Endothelial cell of umbilical vein (primary cell): ENCODE data around the gene ZBTB7C. TPM values are rescaled to one million over a fixed set of nuclear protein-coding genes. Genes with fewer than 3 reads are reported as not detected.

Source experiments
- BruUV-seq: library from RNA; stranded (reverse); fragments of 400-500 nt; replicated peaks from 2 replicates; lab custom pipeline; 2021; lab: Mats Ljungman, UMichigan
- CTCF ChIA-PET: fragments of 300-600, 350-600 bp; sonication (Branson Sonifier 250); formaldehyde crosslinking; loops from one replicate; lab custom pipeline; 2021; ENCODE audit warnings: antibody characterized with exemption, inconsistent platforms; lab: Charles Lee
- POLR2A ChIA-PET: fragments of 300-600, 350-600 bp; sonication (Branson Sonifier 250); formaldehyde crosslinking; loops from one replicate; lab custom pipeline; 2021; ENCODE audit warnings: antibody characterized with exemption, inconsistent platforms; lab: Charles Lee
- DNase-seq: peaks from one replicate; pipeline ENCODE4 v3.0.0-alpha.2; 2011; ENCODE audit warnings: low read depth, low spot score
- FAIRE-seq: peaks from 2 replicates; lab custom pipeline; 2011; peaks lifted over from hg19 to GRCh38; lab: Jason Lieb, UNC
- H2AFZ ChIP-seq: 2 replicates; pipeline ENCODE4 v1.6.0; 2012; ENCODE audit warnings: low read depth, low read length, control low read depth, inconsistent platforms
- H3K27ac ChIP-seq: 2 replicates; pipeline ENCODE4 v1.5.1; 2011; ENCODE audit warnings: low read depth, mild to moderate bottlenecking, control low read depth, low read length, moderate library complexity; ENCODE audit not compliant: insufficient read depth
- H3K27me3 ChIP-seq, 2 experiments: 2 replicates each; pipeline versions ENCODE4 v1.6.0 to v1.6.1; 2011; ENCODE audit warnings: low read length in 2 of 2, mixed read lengths in 1 of 2; ENCODE audit not compliant: control insufficient read depth in 2 of 2, insufficient read depth in 2 of 2
- H3K36me3 ChIP-seq, 2 experiments: 2 replicates in 1 of 2; 3 replicates in 1 of 2; pipeline ENCODE4 v1.5.1; 2011; ENCODE audit warnings: low read length in 2 of 2, mild to moderate bottlenecking in 1 of 2, moderate library complexity in 1 of 2; ENCODE audit not compliant: control insufficient read depth in 2 of 2, insufficient read depth in 2 of 2; ENCODE audit errors: extremely low read depth in 1 of 2
- H3K4me1 ChIP-seq: 3 replicates; pipeline ENCODE4 v1.5.1; 2011; ENCODE audit warnings: mild to moderate bottlenecking, low read length; ENCODE audit not compliant: control insufficient read depth, insufficient read depth; ENCODE audit errors: extremely low read depth
- H3K4me2 ChIP-seq: 2 replicates; pipeline ENCODE4 v1.6.1; 2011; ENCODE audit warnings: low read length, control low read depth, mixed read lengths; ENCODE audit not compliant: insufficient read depth
- H3K4me3 ChIP-seq, 3 experiments: fragments of 200-600 bp in 1 of 3; sonication (generic), shearing (Covaris generic) in 1 of 3; replicated peaks in 1 of 3; 2 replicates each; pipeline ENCODE4 v1.5.1; 2011 to 2016; ENCODE audit warnings: control low read depth in 3 of 3, low read length in 3 of 3, mild to moderate bottlenecking in 2 of 3, inconsistent platforms in 1 of 3, low read depth in 1 of 3, moderate library complexity in 1 of 3; ENCODE audit not compliant: insufficient read depth in 1 of 3
- H3K79me2 ChIP-seq: 2 replicates; pipeline ENCODE4 v1.6.0; 2012; ENCODE audit warnings: low read length, inconsistent platforms; ENCODE audit not compliant: control insufficient read depth, insufficient read depth
- H3K9ac ChIP-seq: replicated peaks from 2 replicates; pipeline ENCODE3; 2011; ENCODE audit warnings: low read length, control low read depth; ENCODE audit not compliant: insufficient read depth; ENCODE audit errors: extremely low read depth
- H3K9me1 ChIP-seq: replicated peaks from 3 replicates; pipeline ENCODE4 v1.6.0; 2011; ENCODE audit warnings: mild to moderate bottlenecking, low read length; ENCODE audit not compliant: control insufficient read depth, insufficient read depth; ENCODE audit errors: extremely low read depth
- H3K9me3 ChIP-seq: replicated peaks from 2 replicates; pipeline ENCODE4 v1.5.1; 2012; ENCODE audit warnings: low read length, inconsistent platforms; ENCODE audit not compliant: control insufficient read depth, insufficient read depth
- H4K20me1 ChIP-seq: replicated peaks from 2 replicates; pipeline ENCODE3; 2011; ENCODE audit warnings: mild to moderate bottlenecking, low read length; ENCODE audit not compliant: control insufficient read depth, insufficient read depth; ENCODE audit errors: extremely low read depth
- CTCF ChIP-seq, 2 donors: IDR thresholded peaks; 1 replicate in 1 of 2; 2 replicates in 1 of 2; pipeline ENCODE4 v1.5.1; 2011; ENCODE audit warnings: low read length in 2 of 2, mild to moderate bottlenecking in 2 of 2, moderate library complexity in 2 of 2, control low read depth in 1 of 2, inconsistent platforms in 1 of 2, low read depth in 1 of 2; ENCODE audit not compliant: insufficient read depth in 1 of 2; ENCODE audit errors: extremely low read depth in 1 of 2
- EZH2 ChIP-seq: IDR thresholded peaks from 2 replicates; pipeline ENCODE4 v1.6.1; 2012; ENCODE audit warnings: borderline replicate concordance, low read depth, mild to moderate bottlenecking, moderate library complexity, low read length, inconsistent platforms; ENCODE audit not compliant: severe bottlenecking
- FOS ChIP-seq: IDR thresholded peaks from 2 replicates; pipeline ENCODE4 v1.6.1; 2011; ENCODE audit warnings: mild to moderate bottlenecking, low read length, moderate library complexity, borderline replicate concordance; ENCODE audit not compliant: insufficient read depth
- GATA2 ChIP-seq: IDR thresholded peaks from 2 replicates; pipeline ENCODE4 v1.7.0; 2011; ENCODE audit warnings: low read depth, mild to moderate bottlenecking, moderate library complexity, mixed read lengths, low read length; ENCODE audit not compliant: insufficient read length, insufficient read depth
- JUN ChIP-seq: IDR thresholded peaks from 2 replicates; pipeline ENCODE4 v1.6.1; 2011; ENCODE audit warnings: borderline replicate concordance, low read depth; ENCODE audit not compliant: insufficient read length, insufficient read depth
- MAX ChIP-seq: IDR thresholded peaks from 2 replicates; pipeline ENCODE4 v1.6.1; 2011; ENCODE audit not compliant: insufficient read depth, insufficient read length
- MYC ChIP-seq: IDR thresholded peaks from one replicate; pipeline ENCODE4 v1.6.1; 2011; ENCODE audit warnings: mild to moderate bottlenecking, low read depth, low read length
- POLR2A ChIP-seq: IDR thresholded peaks from 2 replicates; pipeline ENCODE4 v1.6.1; 2012; ENCODE audit warnings: low read depth, mild to moderate bottlenecking, control low read depth, low read length
- POLR2AphosphoS5 ChIP-seq: IDR thresholded peaks from 2 replicates; pipeline ENCODE4 v1.6.1; 2012; ENCODE audit warnings: low read depth, mild to moderate bottlenecking, control low read depth, low read length, moderate library complexity; ENCODE audit not compliant: insufficient read depth
- dilution Hi-C: fragments of 300-500 bp; cut with MboI; formaldehyde crosslinking; loops from one replicate; pipeline ENCODE4 v1.15.0; 2019; ENCODE audit warnings: low sequenced_read_pairs; ENCODE audit not compliant: extremely low pct_ligation_motif_present
- intact Hi-C: fragments of 100-400 bp; cut with micrococcal nuclease; formaldehyde crosslinking; loops from one replicate; pipeline ENCODE4 v1.10.0; 2022
- polyA plus RNA-seq, 4 experiments: library from polyadenylated mRNA; depleted of rRNA in 3 of 4; stranded (reverse) in 3 of 4; unstranded in 1 of 4; fragments of >200 nt; gene quantifications; 2 replicates each; pipeline versions ENCODE4 v1.2.1 to v1.2.3, GENCODE V29; 2011 to 2012; ENCODE audit warnings: missing spikeins in 1 of 4
- total RNA-seq: library from RNA; stranded (reverse); gene quantifications from 2 replicates; pipeline ENCODE4 v1.2.3, GENCODE V29; 2021

The ZBTB7C gene
- total and polyA plus RNA-seq, 2 donors (not counting 3 experiments of a cell fraction or from before 2014, with no cell fraction given), result not detected

- H3K36me3 ChIP-seq, result no peaks in the 10 kb centered on the region
- no peaks in the 10 kb centered on the region for H3K9me3 ChIP-seq
- no peaks in the 10 kb centered on the region for H4K20me1 ChIP-seq
- H3K27ac ChIP-seq, result no peak overlapping the region
- no TSS peak for BruUV-seq
- H3K4me1 ChIP-seq, result no peaks in the 10 kb centered on the region
- H3K4me2 ChIP-seq, result no peak overlapping the region
- H3K27me3 ChIP-seq, result peaks cover 0 to under 1% of the 10 kb centered on the region in 2 experiments
- CTCF ChIA-PET, result no interaction called here
- no peaks in the 10 kb centered on the region for H3K79me2 ChIP-seq
- TF ChIP-seq CTCF (IDR thresholded peaks at IDR 0.05; ENCODE audit: extremely low read depth in 1 of 2, insufficient read depth in 1 of 2, low read depth in 1 of 2, low read length in 2 of 2) (no peak), JUN (no peak), MAX (no peak), EZH2 (no peak), POLR2AphosphoS5 (no peak), FOS (no peak), GATA2 (no peak), MYC (no peak), POLR2A (no peak)
- no peak overlapping the region for H2AFZ ChIP-seq
- H3K9ac ChIP-seq, result no peak overlapping the region
- no peaks in the 10 kb centered on the region for H3K9me1 ChIP-seq
- dilution Hi-C loops, result no loop called here
- POLR2A ChIA-PET, result no interaction called here
- H3K4me3 ChIP-seq, result no peak overlapping the region
- no peak for FAIRE-seq
- no peak for DNase-seq
- intact Hi-C loops, result no loop called here
Observed at GRCh38 chr18:48328473-48329210, 80.5 kb downstream of the ZBTB7C start.
